ENCODE measurements around the gene SIAH1. TPM values are rescaled to one million over a fixed set of nuclear protein-coding genes. Genes with fewer than 3 reads are reported as not detected.

Gene SIAH1
- polyA plus RNA-seq, 1 donor from 2014 or later = 96.6 TPM

- Histone ChIP-seq H3K36me3 (ENCODE audit: insufficient read depth, low read length) (no peaks in the 10 kb centered on the region), H4K20me1 (ENCODE audit: insufficient read depth) (no peaks in the 10 kb centered on the region), H3K27ac (ENCODE audit: low read length) (no peak overlapping the region), H3K9ac (ENCODE audit: low read length) (no peak overlapping the region), H3K79me2 (replicated peaks; ENCODE audit: insufficient read depth, low read length) (no peaks in the 10 kb centered on the region), H3K4me3 (ENCODE audit: low read length) (no peak overlapping the region), H2AFZ (ENCODE audit: low read depth, low read length) (no peak overlapping the region), H3K4me2 (ENCODE audit: low read length) (no peak overlapping the region), H3F3A (ENCODE audit: insufficient read depth, low read length, poor library complexity, severe bottlenecking) (no peaks in the 10 kb centered on the region), H3K27me3 (ENCODE audit: insufficient read depth, low read depth, low read length) (no peaks in the 10 kb centered on the region), H3K9me3 (ENCODE audit: low read length) (no peaks in the 10 kb centered on the region), H3K9me2 (ENCODE audit: insufficient read depth, low read length) (no peaks in the 10 kb centered on the region)
- TF ChIP-seq REST (IDR thresholded peaks at IDR 0.05; ENCODE audit: borderline replicate concordance) (no peak), EP300 (conservative IDR thresholded peaks at IDR 0.05; ENCODE audit: poor library complexity, severe bottlenecking) (no peak), EZH2 (IDR thresholded peaks at IDR 0.05; ENCODE audit: borderline replicate concordance, insufficient read depth, low read length, poor library complexity, severe bottlenecking) (no peak), TAF1 (IDR thresholded peaks at IDR 0.05; ENCODE audit: low read depth) (no peak), SMC3 (conservative IDR thresholded peaks at IDR 0.05; ENCODE audit: poor library complexity) (no peak), MXI1 (conservative IDR thresholded peaks at IDR 0.05; ENCODE audit: poor library complexity, severe bottlenecking) (no peak), POLR2AphosphoS5 (IDR thresholded peaks at IDR 0.05) (no peak), RAD21 (conservative IDR thresholded peaks at IDR 0.05) (no peak)
- TF ChIP-seq, protein P1, sequence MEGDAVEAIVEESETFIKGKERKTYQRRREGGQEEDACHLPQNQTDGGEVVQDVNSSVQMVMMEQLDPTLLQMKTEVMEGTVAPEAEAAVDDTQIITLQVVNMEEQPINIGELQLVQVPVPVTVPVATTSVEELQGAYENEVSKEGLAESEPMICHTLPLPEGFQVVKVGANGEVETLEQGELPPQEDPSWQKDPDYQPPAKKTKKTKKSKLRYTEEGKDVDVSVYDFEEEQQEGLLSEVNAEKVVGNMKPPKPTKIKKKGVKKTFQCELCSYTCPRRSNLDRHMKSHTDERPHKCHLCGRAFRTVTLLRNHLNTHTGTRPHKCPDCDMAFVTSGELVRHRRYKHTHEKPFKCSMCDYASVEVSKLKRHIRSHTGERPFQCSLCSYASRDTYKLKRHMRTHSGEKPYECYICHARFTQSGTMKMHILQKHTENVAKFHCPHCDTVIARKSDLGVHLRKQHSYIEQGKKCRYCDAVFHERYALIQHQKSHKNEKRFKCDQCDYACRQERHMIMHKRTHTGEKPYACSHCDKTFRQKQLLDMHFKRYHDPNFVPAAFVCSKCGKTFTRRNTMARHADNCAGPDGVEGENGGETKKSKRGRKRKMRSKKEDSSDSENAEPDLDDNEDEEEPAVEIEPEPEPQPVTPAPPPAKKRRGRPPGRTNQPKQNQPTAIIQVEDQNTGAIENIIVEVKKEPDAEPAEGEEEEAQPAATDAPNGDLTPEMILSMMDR (IDR thresholded peaks at IDR 0.05; ENCODE audit: poor library complexity, severe bottlenecking) = no peak
These were observed 48.8 kb upstream of the SIAH1 start for GRCh38 chr16:48433850-48434530.

- no peaks in the 10 kb centered on the region for H4K20me1 ChIP-seq (ENCODE audit: insufficient read depth)
- H3K9me2 ChIP-seq (ENCODE audit: insufficient read depth, low read length) = no peaks in the 10 kb centered on the region
- no peak overlapping the region for H3K9ac ChIP-seq (ENCODE audit: low read length)
- no peaks in the 10 kb centered on the region for H3F3A ChIP-seq (ENCODE audit: insufficient read depth, low read length, poor library complexity, severe bottlenecking)
- H3K27ac ChIP-seq (ENCODE audit: low read length) = no peak overlapping the region
- no peaks in the 10 kb centered on the region for H3K79me2 ChIP-seq (replicated peaks; ENCODE audit: insufficient read depth, low read length)
- TF ChIP-seq TAF1 (IDR thresholded peaks at IDR 0.05; ENCODE audit: low read depth) (no peak), POLR2AphosphoS5 (IDR thresholded peaks at IDR 0.05) (no peak), RAD21 (conservative IDR thresholded peaks at IDR 0.05) (no peak), MXI1 (conservative IDR thresholded peaks at IDR 0.05; ENCODE audit: poor library complexity, severe bottlenecking) (no peak), REST (IDR thresholded peaks at IDR 0.05; ENCODE audit: borderline replicate concordance) (no peak), SMC3 (conservative IDR thresholded peaks at IDR 0.05; ENCODE audit: poor library complexity) (no peak), EZH2 (IDR thresholded peaks at IDR 0.05; ENCODE audit: borderline replicate concordance, insufficient read depth, low read length, poor library complexity, severe bottlenecking) (no peak), EP300 (conservative IDR thresholded peaks at IDR 0.05; ENCODE audit: poor library complexity, severe bottlenecking) (no peak)
- TF ChIP-seq, protein P1 (IDR thresholded peaks at IDR 0.05; ENCODE audit: poor library complexity, severe bottlenecking) = no peak
- no peaks in the 10 kb centered on the region for H3K27me3 ChIP-seq (ENCODE audit: insufficient read depth, low read depth, low read length)
- H2AFZ ChIP-seq (ENCODE audit: low read depth, low read length) = no peak overlapping the region
- no peaks in the 10 kb centered on the region for H3K9me3 ChIP-seq (ENCODE audit: low read length)
- H3K36me3 ChIP-seq (ENCODE audit: insufficient read depth, low read length) = no peaks in the 10 kb centered on the region
- no peak overlapping the region for H3K4me3 ChIP-seq (ENCODE audit: low read length)
- no peak overlapping the region for H3K4me2 ChIP-seq (ENCODE audit: low read length)
These were observed 48.1 kb upstream of the SIAH1 start for GRCh38 chr16:48433116-48433849.

Measured in neural cell (in vitro differentiated cells).